Measurements from ENCODE around the gene QSOX1.

QSOX1 gene

DNA sequence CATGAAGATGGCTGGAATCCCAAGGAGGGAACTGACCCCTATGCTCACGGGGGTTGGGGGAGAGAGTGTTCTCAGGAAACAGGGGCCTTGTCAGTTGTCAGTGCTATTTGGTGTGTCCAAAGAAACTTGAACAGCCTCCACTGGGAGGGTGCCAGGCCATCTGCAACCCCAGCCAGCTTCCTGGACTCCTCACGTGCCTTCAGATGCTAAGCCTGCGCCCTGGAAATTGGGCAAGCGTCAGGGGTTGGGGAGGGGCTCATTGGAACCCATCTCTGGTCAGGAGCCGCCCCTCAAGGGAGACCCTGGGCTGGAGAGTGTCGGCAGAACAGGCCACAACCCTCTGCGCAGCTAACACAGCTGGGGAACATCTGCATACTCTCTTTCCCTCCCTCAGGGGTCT, 62.3 kb downstream of the QSOX1 start:
- no peak for DNase-seq

- no peak for DNase-seq
Measured at GRCh38 chr1:180218806-180219765, 64.4 kb downstream of the QSOX1 start.

DNA sequence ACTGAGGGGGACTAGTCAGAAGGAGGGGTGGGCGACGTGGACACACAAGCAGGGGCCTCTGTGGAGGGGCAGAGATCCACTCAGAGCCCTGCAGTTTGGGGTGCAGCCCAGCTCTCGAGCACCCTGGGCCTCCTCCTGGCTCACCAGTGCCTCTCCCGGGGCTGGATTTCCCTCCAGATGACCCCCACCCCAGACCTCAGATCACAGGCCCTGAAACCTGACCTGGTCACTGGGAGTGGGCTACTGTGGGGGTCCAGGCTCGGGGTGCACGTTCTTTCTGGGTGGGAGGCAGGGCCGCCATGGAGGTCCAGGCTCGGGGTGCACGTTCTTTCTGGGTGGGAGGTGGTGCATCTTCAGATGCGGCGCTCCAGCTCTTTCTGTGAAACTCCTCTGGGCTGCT, 65.1 kb downstream of the QSOX1 start:
- no peak for DNase-seq

- no peak for DNase-seq
Measured at GRCh38 chr1:180221462-180221861, 66.8 kb downstream of the QSOX1 start.

DNA sequence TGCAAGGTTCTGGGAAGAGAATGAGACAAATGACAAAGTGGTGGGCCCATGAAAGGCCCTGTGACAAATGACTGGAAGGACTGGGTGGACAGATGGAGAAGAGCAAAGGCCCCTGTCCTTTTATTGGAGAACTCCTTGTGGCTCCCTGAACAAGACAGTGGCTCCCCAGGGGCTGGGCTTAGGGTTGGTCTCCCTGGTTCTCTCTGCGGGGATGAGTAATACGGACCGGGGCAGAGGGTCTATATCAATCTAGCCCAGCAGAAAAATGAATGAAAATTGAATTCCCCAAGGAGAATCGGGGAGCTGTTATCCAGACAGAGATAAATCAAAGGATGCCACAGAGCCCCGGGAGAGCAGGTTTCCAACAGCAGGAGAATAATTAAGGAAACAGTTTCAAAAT, 70.2 kb downstream of the QSOX1 start:
- DNase-seq, result no peak

DNA sequence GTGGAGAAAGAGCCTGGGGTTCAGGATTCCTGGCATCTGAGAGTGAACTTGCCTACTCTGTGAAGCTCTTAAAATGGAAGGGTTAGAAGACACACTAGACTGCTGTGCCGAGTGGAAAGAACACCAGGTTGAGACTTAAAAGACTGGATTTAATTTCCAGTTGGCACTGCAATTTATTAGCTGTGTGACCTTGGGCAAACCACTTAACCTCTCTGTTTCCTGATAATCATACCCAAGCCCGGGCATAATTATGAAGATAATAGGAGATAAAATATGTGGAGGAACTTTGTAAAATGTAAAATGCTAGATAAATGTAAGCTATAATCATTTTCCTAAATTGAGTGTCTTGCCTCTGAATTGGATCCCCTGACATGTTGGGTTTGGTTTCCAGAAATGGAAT, 70.7 kb downstream of the QSOX1 start:
- no peak for DNase-seq

DNA sequence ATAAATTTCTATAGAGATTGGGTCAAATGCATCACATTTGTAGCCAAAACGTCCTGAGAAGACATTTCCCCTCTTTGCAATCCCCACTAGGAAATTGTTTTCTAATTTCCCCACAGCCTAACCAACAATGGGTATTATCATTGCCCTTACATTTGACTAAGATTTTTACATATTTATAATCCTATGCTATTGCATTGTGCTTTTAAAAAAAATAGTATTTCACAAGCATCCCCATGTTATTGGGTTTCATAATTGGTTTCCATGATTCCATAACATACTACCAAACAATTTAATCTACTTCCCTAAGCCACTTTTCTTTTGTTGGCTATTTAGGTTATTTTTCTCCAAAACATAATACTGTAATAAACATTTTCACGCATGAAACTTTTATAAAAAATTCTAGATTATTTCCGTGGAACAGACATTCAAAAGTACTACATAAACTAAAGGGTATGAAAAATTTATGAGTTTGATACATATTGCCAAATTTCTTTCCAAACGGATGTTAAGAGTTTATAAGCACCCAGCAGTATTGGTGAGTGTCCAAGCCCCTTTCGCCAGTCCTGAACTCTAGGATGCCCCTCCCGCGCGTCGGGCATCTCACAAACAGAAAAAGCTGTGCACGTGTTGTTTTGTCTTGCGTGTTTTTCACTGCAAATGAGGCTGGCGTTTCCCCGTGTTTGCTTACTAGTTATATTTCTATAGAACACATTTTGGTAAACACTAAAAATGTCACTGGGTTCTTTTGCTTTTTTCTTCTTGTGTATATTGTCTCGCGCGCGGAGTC, 73.4 kb downstream of the QSOX1 start:
- no peak for DNase-seq

DNA sequence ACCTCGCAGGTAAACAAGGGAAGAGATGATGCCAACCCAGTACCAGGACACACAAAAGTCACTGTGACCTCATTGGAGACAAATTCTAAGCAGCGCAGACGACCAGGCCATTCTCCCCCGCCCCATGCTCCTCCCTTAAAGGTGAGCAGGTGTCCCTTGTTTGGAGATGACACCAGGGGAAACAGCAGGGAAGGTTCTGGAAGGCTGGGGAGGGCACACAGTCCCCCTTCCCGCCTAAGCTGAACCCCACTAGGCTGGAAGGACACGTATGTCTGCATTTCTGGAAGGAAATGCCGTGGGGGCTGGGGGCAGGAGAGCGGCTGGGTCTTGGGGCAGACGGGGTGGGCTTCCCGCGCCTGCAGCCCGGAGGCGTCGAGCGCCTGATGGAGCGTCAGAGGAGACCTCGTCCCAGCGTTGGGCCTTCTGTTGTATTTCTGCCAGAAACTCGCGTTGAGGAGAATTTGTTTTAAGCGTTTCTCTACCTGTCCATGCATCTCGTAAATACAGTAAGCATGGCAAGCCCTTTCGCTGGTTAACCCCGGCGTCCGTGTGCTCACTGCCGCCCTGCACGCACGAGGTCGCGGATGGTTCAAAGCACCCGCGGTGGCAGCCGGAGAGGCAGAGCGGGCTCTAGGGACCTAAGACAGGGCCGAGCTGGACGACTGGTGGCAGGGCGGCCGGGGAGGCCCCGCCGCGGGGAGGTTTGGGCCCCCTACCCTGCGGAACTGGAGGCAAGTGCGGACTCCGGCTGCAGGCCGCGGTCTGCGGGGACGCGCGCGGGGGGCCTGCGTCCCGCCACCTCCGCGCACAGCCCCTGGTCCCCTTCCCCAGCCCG, 74.2 kb downstream of the QSOX1 start:
- DNase-seq, result no peak

DNA sequence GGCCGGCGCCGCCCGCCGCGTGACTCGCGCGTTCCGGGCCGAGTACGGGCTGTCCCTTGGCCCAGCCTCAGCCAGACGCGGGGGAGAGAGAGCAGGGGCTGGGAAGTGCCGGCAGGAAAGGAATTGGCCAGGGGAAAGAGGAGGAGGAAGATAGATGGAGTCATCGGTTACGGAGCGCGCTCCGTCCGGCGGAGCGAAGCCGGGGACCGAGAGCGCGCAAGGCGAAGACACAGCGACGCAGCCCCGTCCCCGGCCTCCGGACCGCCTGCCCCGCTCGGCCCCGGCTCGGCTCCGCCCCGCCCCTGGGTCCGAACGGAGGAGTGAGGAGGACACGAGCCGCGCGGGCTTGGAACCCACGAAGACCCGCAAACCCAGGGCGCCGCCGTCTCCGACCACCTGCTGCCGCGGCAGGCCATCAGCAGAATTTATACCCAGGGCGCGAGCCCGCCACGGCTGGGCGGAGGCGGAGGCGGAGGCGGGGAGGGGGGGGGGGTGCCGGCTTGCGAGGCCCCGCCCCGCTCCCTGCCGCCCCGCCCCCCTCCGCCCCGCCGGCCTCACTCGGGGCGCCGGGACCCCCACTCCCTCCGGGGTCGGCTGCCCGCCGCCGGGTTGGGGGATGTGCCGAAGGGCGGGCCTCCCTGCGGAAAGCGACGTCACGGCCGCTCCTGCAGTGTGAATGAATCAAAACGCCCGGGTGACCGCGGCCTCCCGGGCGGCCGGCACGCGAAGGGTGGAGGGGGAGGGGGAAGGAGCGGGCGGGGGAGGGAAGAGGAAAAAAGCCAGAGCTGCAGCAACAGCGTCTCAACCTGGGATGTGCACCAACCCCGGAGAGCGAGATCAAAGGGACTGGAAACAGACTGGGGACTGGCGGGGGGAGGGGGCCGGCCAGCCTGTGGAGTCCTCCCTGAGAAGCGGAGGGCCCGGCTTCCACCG, 75.1 kb downstream of the QSOX1 start, which contains the start of gene LHX4:
Gene LHX4 (plus strand): TSS at position 782 of the 933 bp plus-strand sequence. CDS start 266 bp downstream, outside the sequence.
- DNase-seq, result peak; percentile 44

DNA sequence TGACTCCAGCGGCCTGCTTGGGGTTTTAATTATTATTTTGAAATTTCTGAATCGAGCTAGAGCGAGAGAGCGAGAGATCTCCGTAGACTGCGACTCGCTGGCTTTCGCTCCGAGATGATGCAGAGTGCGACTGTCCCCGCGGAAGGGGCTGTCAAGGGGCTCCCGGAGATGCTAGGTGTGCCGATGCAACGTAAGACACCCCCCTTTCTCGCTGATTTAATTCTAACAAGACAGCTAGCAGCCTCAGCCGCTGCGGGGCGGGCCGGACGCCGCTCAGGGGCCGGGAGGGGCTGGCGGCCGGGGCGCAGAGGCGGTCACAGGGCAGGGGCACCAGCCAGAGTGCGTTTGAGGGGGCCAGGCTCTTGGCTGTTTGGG, 75.7 kb downstream of the QSOX1 start:
- no peak for DNase-seq

GRCh38 chr1:180230791-180231505, 76.3 kb downstream of the QSOX1 start:
- DNase-seq, result no peak

DNA sequence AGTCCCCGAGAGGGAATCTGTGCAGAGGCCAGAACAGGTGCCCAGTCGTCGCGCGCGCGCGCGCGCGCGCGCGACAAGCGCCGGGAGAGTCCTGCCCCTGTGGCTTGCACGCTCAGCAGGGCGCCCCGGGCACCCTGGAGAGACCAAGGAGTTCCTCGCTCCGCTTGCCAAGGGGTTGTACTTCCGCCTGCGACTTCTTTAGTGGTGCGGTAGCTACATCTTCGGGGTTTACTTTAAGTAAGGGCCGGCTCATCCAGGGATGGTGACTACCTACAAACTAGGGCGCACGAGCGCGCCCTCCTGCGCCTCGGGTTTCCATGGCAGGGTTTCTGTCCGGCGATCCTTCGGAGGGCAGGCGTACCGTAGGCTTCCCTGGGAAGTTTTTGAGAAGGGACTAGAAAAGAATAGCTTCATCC, 76.8 kb downstream of the QSOX1 start:
- DNase-seq, result peak; percentile 21

GRCh38 chr1:180231936-180232335, 77.3 kb downstream of the QSOX1 start:
- no peak for DNase-seq

DNA sequence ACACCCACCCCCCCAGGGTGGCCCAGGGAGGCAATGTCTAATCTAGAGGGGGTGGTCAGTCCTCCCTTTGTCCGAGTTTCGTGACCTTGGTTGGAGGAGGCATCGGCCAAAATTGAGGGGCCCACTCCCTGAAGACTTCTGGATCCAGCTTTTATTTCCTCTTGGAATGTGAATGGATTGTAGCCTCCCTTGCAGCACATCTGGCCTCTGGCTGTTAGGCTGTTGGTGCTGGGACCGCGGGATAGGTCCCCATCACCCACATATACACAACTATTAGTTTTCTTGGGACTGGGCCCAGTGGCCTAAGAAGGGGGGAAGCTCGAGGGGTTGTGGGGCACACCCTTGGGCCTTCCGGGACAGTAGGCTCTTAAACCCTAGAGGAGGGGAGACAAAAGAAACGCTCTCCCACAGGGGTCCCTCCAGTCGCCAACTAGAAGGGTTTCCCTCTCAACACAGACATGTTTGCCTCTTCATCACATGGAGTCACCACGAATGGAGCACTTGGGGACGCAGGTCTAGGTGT, 77.9 kb downstream of the QSOX1 start:
- DNase-seq, result no peak

DNA sequence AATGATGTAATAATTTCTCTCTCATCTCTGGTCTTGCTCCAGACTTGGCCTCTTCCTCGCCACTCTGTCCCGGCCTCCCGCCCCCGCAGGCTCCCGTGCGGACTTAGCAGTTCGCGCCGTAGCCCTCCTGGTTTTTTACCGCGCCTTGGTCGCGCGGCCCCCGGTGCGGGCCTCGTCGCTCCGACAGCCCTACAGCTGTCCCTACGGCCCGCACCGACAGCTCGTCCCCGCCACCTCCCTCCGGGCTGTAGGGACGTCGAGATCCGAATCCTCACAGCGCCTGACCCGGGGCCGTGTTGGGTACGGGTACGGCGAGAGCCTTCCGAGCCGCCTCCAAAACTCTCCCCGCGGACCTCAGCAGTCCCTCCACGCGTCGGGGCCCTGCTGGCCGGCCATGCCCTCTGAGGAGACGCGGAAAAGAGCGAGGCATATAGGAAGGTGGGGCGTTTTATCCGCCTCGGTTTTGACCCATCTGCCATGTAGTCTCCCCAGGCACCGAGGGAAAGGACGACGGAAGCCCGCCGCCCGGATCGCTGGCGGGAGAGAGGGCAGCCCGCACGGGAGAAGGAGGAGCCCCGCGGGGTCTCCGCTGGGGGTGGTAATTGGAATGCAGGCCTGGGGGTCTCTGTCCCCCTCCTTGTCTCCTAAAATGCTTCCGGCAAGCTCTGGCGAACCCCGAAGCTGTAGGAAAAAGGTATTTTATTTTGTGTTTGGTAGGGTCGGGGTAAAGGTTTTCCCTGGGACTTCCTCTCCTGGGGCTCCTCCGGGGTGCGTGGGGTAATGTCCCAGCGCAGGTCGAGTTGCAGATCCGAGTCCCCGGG, 78.7 kb downstream of the QSOX1 start:
- DNase-seq, result no peak

DNA sequence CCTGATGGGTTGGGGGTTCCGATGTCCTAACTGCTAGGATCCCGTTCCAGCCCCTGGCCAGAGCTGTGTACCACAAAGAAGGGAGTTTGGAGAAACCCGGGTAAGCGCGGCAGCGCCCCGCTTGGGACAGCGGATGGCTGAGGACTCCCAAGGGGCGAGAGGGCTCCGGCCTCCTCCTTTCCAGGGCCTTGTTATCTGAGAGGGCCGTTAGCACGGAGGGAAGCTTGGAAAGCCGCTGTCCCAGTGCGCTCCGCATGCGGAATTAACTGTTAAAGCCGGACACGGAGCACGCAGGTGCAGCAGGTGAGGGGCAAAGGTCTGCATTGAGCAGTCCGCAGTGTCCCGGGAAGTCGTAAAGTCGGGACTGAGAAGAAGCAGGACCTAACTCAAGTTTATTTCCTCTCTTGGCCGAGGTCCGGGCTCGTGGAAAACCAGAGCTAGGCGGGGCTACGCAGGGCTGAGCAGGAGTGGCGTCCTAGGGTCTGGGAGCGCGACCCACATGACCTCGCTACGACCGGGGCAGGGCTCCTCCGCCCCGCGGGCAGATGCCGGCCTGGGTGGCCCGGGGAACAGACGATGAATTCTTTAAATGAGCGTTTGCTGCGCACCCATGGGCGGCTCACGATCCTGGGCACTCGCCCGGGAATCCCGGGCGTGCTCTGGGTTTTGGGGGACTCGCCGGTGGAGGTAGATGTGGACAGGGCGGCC, 79.9 kb downstream of the QSOX1 start:
- DNase-seq, result no peak

GRCh38 chr1:180235077-180235501, 80.4 kb downstream of the QSOX1 start:
- no peak for DNase-seq

DNA sequence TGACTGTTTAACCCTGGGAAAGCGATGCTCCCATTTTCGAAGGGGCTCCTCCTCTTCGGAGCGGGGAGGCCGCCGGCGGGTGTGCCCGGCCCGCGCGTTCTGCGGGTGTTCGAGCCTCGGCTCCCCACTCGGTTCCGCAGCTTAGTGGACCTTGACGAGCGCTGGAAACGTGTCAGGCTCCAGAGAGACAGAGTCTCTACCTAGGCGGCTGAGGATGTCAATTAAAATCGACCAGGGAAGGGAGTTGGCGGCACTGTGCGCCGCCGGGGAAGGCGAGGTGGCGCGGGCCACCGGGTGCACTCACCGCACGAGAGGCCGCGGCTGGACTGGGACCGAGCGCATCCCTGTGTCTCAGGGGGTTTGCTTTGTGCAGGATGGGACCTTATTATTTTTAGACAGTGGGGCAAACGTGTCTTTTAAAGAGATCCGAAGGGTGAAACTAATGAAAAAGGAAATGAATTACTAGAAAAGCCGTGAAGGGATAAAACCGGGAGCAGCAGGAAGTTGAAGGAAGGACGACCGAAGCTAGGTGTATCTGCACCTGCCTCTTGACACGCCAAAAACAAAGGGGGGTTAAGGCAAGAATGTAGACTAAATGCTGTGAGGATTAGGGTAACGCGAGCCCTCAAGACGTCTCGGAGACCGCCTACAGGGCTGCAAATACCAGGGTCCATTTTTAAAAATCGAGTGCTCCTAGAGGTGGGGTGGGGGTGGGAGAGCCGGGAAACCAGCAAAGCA, 81.0 kb downstream of the QSOX1 start:
- DNase-seq, result no peak

Data from CD4-positive, alpha-beta T cell treated with Interleukin-6 for 4 hours (primary cell).